ENCODE data around the gene KITLG.
A peak's percentile ranks its signal among the peaks of the same experiment; 100 is the strongest.

DNA sequence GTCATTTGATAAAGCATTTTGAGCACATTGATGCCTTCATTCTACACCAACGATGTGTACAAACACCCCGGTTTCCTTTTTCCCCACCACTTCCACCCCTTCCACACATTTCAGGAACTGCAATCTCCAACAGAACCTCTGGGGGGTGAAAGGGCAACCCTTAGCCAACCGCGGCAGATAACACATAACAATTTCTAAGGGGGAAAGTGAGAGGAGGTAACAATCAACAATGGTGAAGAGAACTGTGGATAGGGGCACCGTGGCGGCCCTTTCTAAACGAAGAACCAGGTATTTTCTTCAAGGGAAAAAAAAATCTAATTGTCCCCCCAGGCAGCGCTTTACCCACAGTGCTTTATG is 1.1 kb downstream of the KITLG start:
- TF ChIP-seq, protein P1, sequence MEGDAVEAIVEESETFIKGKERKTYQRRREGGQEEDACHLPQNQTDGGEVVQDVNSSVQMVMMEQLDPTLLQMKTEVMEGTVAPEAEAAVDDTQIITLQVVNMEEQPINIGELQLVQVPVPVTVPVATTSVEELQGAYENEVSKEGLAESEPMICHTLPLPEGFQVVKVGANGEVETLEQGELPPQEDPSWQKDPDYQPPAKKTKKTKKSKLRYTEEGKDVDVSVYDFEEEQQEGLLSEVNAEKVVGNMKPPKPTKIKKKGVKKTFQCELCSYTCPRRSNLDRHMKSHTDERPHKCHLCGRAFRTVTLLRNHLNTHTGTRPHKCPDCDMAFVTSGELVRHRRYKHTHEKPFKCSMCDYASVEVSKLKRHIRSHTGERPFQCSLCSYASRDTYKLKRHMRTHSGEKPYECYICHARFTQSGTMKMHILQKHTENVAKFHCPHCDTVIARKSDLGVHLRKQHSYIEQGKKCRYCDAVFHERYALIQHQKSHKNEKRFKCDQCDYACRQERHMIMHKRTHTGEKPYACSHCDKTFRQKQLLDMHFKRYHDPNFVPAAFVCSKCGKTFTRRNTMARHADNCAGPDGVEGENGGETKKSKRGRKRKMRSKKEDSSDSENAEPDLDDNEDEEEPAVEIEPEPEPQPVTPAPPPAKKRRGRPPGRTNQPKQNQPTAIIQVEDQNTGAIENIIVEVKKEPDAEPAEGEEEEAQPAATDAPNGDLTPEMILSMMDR (IDR thresholded peaks at IDR 0.05): peak; percentile 56
- TF ChIP-seq POLR2AphosphoS5 (IDR thresholded peaks at IDR 0.05; ENCODE audit: low read depth, low read length) (no peak), SIN3A (IDR thresholded peaks at IDR 0.05; ENCODE audit: borderline replicate concordance, insufficient read depth, low read depth, low read length) (no peak), TCF7L2 (IDR thresholded peaks at IDR 0.05; ENCODE audit: low read depth, low read length) (0 out of 2 replicates have a peak, but pooled peaks have one; percentile 7)
- TF ChIP-seq, protein P2, sequence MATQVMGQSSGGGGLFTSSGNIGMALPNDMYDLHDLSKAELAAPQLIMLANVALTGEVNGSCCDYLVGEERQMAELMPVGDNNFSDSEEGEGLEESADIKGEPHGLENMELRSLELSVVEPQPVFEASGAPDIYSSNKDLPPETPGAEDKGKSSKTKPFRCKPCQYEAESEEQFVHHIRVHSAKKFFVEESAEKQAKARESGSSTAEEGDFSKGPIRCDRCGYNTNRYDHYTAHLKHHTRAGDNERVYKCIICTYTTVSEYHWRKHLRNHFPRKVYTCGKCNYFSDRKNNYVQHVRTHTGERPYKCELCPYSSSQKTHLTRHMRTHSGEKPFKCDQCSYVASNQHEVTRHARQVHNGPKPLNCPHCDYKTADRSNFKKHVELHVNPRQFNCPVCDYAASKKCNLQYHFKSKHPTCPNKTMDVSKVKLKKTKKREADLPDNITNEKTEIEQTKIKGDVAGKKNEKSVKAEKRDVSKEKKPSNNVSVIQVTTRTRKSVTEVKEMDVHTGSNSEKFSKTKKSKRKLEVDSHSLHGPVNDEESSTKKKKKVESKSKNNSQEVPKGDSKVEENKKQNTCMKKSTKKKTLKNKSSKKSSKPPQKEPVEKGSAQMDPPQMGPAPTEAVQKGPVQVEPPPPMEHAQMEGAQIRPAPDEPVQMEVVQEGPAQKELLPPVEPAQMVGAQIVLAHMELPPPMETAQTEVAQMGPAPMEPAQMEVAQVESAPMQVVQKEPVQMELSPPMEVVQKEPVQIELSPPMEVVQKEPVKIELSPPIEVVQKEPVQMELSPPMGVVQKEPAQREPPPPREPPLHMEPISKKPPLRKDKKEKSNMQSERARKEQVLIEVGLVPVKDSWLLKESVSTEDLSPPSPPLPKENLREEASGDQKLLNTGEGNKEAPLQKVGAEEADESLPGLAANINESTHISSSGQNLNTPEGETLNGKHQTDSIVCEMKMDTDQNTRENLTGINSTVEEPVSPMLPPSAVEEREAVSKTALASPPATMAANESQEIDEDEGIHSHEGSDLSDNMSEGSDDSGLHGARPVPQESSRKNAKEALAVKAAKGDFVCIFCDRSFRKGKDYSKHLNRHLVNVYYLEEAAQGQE (IDR thresholded peaks at IDR 0.05; ENCODE audit: insufficient read depth in 1 of 2, low read depth in 2 of 2, low read length in 1 of 2): no peak
